DND-41 (cell line): Measurements from ENCODE around the gene FAM240A.

Source experiments
- ATAC-seq: fragments of 200-7000 bp; cut with Tn5 transposase; 3 replicates; pipeline ENCODE4 v1.9.1; 2021; ENCODE audit warnings: low read depth; ENCODE audit not compliant: insufficient read depth
- DNase-seq: peaks from one replicate; pipeline ENCODE4 v3.0.0-alpha.2; 2020
- H2AFZ ChIP-seq: 2 replicates; pipeline ENCODE4 v1.6.0; 2012; ENCODE audit warnings: low read depth, low read length
- H3K27ac ChIP-seq: 2 replicates; pipeline ENCODE4 v1.5.1; 2012; ENCODE audit warnings: low read length, inconsistent platforms
- H3K27me3 ChIP-seq: fragments of 200-600 bp; sonication (generic); 2 replicates; pipeline ENCODE4 v1.6.0; 2012; ENCODE audit warnings: low read length, mild to moderate bottlenecking, inconsistent platforms; ENCODE audit not compliant: insufficient read depth, poor library complexity
- H3K36me3 ChIP-seq: 2 replicates; pipeline ENCODE4 v1.5.1; 2012; ENCODE audit warnings: low read length, inconsistent platforms; ENCODE audit not compliant: insufficient read depth
- H3K4me1 ChIP-seq: 2 replicates; pipeline ENCODE4 v1.5.1; 2012; ENCODE audit warnings: mild to moderate bottlenecking, low read length; ENCODE audit not compliant: insufficient read depth
- H3K4me2 ChIP-seq: 2 replicates; pipeline ENCODE4 v1.6.0; 2012; ENCODE audit warnings: mild to moderate bottlenecking, moderate library complexity, low read length, inconsistent platforms; ENCODE audit not compliant: insufficient read depth
- H3K4me3 ChIP-seq, 2 experiments: fragments of 200-600 bp in 1 of 2; shearing (Covaris generic) in 1 of 2; 2 replicates each; pipeline ENCODE4 v1.5.1; 2012 to 2016; ENCODE audit warnings: inconsistent platforms in 2 of 2, low read length in 2 of 2, mild to moderate bottlenecking in 2 of 2, low read depth in 1 of 2, moderate library complexity in 1 of 2
- H3K79me2 ChIP-seq: 2 replicates; pipeline ENCODE4 v1.6.0; 2012; ENCODE audit warnings: low read length, inconsistent platforms; ENCODE audit not compliant: insufficient read depth
- H3K9ac ChIP-seq: 2 replicates; pipeline ENCODE4 v1.6.0; 2012; ENCODE audit warnings: low read depth, mild to moderate bottlenecking, inconsistent platforms, low read length, moderate library complexity
- H3K9me3 ChIP-seq: 2 replicates; pipeline ENCODE4 v1.5.1; 2012; ENCODE audit warnings: low read length, moderate library complexity, mild to moderate bottlenecking, inconsistent platforms; ENCODE audit not compliant: insufficient read depth, severe bottlenecking
- H4K20me1 ChIP-seq: 2 replicates; pipeline ENCODE4 v1.6.0; 2012; ENCODE audit warnings: low read length; ENCODE audit not compliant: insufficient read depth
- CTCF ChIP-seq: IDR thresholded peaks from 2 replicates; pipeline ENCODE4 v1.5.1; 2012; ENCODE audit warnings: borderline replicate concordance, low read length, moderate library complexity, mild to moderate bottlenecking; ENCODE audit not compliant: poor library complexity, severe bottlenecking; ENCODE audit errors: extremely low read depth
- EZH2 ChIP-seq: IDR thresholded peaks from 3 replicates; pipeline ENCODE4 v1.6.1; 2012; ENCODE audit warnings: borderline replicate concordance, low read depth, mild to moderate bottlenecking, moderate library complexity, low read length, inconsistent platforms; ENCODE audit not compliant: severe bottlenecking

Gene FAM240A

DNA sequence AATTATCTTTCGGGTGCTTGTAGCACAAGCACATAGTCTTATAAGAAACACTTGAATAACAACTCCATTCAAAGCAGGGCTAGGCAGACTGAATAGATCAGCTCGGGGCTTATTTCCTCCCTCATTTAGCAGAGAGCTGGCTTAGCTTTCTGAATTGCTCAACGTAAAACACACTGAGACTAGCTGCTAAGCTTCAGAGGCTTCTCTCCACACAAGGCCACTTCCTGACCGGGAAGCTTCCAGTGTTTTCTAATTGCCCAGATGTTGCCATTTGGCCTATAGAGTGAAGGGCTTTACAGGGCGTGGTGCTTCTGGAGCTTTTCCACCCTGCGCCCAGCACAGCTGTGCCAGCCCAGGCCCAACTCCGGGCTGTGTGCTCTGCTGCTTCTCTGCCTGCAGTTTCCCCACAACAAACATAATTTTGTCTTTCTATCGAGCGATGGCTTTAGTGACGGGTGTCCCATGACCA, 16.6 kb downstream of the FAM240A start:
- H3K4me3 ChIP-seq: no peak overlapping the region
- H3K79me2 ChIP-seq: no peaks in the 10 kb centered on the region
- no peak for TF ChIP-seq CTCF
- no peak for TF ChIP-seq EZH2
- H2AFZ ChIP-seq: peak overlapping the region; percentile 63
- DNase-seq (no peak), ATAC-seq (0 out of 3 replicates have a peak, but pooled peaks have one; percentile 10)
- H3K4me1 ChIP-seq: peaks cover 28% of the 10 kb centered on the region
- no peak overlapping the region for H3K4me2 ChIP-seq
- no peaks in the 10 kb centered on the region for H3K36me3 ChIP-seq
- H3K27me3 ChIP-seq: no peaks in the 10 kb centered on the region
- peak overlapping the region; percentile 63 for H3K27ac ChIP-seq
- no peaks in the 10 kb centered on the region for H3K9me3 ChIP-seq
- no peaks in the 10 kb centered on the region for H4K20me1 ChIP-seq
- peak overlapping the region; percentile 17; the same call in 1 of the 2 replicates for H3K9ac ChIP-seq

DNA sequence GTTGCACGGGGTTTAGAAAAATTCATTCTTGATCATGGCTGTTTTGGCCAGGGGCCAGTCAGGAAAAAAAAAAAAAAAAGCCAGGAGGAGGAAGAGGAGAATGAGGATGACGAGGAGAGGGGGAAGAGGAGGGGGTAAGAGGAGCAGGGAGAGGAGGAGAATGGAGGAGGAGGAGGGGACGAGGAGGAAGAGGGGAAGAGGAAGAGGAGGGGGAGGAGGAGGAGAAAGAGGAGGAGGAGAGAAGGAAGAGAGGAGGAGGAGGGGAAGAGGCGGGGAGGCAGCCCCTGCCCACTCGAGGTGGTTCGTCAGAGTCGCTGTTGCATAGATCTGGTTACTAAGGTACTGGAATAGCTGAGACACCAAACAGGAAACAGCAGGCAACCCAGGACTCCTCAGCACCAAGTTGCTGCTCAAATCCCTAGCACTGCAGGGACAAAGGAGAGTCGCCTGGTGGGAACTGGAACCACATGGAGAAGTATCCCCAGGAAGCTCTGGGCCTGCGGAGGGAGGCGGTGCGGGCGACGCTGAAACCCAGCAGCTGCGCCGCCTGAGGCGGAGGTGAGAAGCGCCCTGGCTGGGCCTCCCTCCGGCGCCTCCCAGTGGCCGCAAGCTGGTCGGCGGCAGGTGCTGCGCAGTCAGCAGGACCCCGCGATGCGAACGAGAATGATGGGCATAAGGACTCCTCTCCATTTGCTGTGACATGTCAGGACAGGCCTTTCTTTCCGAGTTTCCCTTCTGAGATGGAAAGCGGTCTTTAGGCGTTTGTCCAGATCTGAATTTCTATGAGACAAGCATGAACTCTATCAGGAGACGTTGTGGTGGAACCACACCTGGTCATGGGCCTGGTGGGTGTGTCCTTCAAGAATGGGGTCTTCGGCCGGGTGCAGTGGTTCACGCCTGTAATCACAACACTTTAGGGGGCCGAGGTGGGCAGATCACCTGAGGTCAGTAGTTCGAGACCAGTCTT, 17.5 kb downstream of the FAM240A start:
- DNase-seq (peak; percentile 81), ATAC-seq (peak; percentile 92)
- Histone ChIP-seq H3K4me1 (peaks cover 37% of the 10 kb centered on the region), H3K36me3 (no peaks in the 10 kb centered on the region), H3K27me3 (no peaks in the 10 kb centered on the region), H3K9ac (peak overlapping the region; percentile 17), H3K27ac (peak overlapping the region; percentile 63), H3K4me3 (peak overlapping the region in 1 of 2 experiments; percentile 40; a peak in 2 of 4 replicates), H2AFZ (peak overlapping the region; percentile 63), H3K79me2 (no peaks in the 10 kb centered on the region), H4K20me1 (no peaks in the 10 kb centered on the region), H3K4me2 (peak overlapping the region; percentile 51), H3K9me3 (no peaks in the 10 kb centered on the region)
- TF ChIP-seq EZH2 (no peak), CTCF (peak; percentile 83)

DNA sequence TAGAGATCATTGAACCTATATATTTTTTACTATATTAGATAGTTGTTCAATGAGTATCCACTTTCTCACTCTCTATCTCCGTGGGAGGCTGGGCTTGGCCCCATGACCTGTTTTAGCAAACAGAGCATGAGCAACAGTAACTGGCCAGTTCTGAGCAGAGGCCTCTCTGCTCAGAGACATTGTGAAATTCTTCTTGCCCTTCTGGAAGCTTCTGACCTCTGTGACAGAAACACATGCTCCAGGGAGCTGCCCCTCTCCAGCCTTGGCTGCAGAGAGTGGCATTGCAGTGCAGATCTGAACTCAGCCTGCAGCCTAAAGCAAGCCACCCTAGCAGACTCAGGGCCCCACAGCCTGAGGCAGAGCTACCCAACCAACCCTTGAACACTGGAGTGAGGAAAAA, 20.5 kb downstream of the FAM240A start:
- H3K4me1 ChIP-seq: peaks cover 46% of the 10 kb centered on the region
- H3K36me3 ChIP-seq: no peaks in the 10 kb centered on the region
- H3K9me3 ChIP-seq: no peaks in the 10 kb centered on the region
- H3K27me3 ChIP-seq: no peaks in the 10 kb centered on the region
- no peaks in the 10 kb centered on the region for H4K20me1 ChIP-seq
- ATAC-seq (no peak), DNase-seq (no peak)
- no peaks in the 10 kb centered on the region for H3K79me2 ChIP-seq
- TF ChIP-seq CTCF (no peak), EZH2 (no peak)
- no peak overlapping the region for H2AFZ ChIP-seq
- H3K4me3 ChIP-seq: no peak overlapping the region
- H3K4me2 ChIP-seq: no peak overlapping the region
- no peak overlapping the region for H3K27ac ChIP-seq
- no peak overlapping the region for H3K9ac ChIP-seq
